NCI-H1694 (cell line): ENCODE data around the gene PXDC1.

Source experiments
- DNase-seq: peaks from one replicate; lab custom pipeline; 2025; lab: John Stamatoyannopoulos, UW

Gene PXDC1

DNA sequence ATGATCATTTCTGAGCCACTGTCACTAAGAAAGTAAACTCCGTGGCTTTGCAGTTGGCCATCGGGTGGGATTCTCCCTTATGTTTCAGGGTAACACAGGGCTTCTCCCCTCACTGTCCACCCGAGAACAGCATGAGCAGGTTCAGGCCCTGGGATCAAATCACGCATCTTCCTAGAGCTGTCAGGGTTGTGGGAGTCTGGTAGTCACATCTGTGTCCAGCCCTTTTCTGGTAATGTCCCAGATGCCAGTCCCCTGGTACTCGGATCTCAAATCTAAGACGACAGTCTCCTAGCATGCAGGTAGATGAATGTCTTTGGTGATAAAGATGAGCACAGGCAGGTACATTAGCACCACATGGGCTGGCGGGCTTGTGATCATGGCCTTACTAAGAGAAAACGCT, 4.8 kb downstream of the PXDC1 start:
- DNase-seq, result no peak

DNA sequence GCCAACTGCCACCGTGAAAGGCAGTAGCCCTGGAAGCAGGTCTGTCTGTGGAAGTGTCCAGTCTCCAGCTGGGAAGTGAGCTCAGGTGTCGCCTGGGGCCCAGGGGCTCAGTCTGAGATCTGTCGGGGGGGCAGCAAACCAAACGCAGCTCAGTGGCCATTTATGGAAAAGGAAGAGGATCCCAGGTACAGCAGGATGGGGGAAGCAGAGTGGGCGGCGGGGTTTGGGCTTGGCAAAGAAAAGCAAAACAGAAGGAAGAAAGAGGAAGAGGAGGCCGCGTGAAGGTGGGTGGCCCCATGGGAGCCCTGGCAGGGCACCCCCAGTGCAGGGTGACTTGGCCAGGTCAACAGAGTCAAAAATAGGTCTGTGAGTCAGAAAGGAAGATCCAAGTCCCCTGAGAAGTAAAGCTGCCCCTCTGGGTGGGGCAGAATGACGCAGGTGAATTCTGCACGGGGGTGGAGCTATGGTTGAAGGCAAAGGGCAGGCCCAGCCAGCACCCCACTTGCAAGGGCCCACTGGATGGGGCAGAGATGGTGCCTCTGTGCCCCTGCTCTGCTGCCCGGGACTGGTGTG, 5.3 kb downstream of the PXDC1 start:
- no peak for DNase-seq

DNA sequence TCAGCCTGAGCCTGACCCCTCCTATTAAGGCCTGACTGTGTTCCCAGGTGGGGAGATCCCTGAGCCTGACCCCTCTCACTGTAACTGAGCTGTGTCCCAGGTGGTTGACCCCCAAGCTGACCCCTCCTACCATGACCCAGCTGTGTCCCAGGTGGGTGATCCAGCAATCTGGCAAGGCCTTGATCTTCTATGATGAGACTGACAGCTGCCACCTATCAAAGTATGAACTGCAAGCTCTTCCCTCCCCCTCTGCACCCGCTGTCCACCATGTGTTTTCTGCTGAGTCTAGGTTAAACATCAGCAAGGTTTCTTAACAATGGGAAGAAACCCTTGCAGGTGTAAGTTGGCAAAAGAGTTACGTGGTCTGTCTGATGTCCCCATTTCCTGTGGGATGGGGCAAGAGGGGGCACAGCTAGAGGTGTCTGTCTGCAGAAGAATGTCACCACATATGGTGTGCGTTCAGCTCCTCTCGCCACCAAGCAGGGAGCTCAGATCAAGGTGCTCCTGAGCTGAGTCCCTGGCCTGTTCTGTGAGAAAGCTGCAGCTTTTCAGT, 5.9 kb downstream of the PXDC1 start:
- no peak for DNase-seq

DNA sequence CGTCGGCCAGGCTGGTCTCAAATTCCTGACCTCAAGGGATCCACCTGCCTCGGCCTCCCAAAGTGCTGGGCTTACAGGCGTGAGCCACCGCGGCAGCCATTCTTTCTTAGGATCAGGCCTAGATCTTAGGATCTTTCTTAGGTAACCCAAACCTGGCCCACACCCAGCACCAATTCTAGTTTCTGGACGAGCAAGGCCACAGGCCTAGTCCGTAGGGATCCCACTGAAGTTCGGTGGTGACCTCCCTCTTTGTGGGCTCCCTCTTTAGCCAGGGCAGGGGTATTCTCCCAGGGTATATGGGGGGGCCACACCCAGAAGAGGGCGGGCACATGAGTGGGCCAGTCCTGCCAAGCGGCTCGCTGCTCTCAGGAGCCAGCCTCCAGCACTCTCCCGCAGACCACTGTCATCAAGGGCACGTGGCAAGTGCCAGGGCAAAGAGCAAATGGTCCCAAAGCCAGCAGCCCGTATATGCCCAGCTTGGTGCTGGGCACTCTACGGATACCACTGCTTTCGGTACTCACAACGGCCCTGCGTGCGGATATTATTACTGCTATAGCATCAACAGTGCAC, 6.5 kb downstream of the PXDC1 start:
- DNase-seq, result no peak

DNA sequence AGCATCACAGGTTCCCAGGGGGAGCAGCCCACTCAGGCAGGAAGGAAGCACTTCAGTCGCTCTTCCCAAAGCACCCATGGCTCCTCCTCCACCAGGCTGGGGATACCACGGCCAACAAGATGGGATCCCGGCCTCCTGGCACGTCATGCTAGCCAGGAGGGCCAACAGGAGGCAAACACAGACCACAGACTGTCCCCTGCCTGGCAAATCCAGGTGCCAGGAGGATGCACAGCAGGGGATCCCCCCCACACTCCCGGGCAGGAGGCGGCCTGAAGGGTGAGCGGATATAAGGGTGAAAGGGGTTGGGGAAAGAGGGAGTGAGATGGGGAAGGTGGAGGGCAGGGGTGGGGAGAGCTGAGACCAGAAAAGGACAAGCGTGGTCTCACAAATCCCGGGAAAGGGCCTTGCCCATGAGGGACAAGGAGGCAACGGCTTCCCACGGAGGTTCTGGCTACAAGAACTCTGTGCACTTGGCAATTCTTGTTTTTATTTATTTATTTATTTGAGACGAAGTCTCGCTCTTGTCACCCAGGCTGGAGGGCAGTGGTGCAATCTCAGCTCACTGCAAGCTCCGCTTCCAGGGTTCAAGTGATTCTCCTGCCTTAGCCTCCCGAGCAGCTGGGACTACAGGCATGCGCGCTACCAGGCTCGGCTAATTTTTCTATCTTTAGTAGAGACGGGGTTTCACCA, 7.2 kb downstream of the PXDC1 start:
- no peak for DNase-seq

DNA sequence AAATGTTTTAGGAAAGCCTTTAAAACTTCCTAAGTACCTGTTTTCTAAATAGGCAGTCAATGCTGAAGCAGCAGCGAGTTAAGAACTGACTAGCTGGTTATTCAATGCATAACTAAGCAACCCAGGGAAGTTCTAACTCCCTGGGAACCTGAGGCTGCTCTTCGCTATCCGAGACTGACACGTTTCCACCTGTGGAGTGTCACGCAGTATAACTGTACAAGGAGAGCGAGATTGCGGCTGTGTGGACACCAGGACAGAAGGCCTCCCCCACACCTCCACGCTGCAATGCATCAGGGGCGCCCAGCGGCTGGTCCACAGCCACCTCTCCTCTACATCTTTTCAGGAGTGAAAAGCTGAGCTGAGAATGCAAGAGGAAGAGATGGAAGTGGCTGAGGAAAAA, 8.0 kb downstream of the PXDC1 start:
- no peak for DNase-seq

DNA sequence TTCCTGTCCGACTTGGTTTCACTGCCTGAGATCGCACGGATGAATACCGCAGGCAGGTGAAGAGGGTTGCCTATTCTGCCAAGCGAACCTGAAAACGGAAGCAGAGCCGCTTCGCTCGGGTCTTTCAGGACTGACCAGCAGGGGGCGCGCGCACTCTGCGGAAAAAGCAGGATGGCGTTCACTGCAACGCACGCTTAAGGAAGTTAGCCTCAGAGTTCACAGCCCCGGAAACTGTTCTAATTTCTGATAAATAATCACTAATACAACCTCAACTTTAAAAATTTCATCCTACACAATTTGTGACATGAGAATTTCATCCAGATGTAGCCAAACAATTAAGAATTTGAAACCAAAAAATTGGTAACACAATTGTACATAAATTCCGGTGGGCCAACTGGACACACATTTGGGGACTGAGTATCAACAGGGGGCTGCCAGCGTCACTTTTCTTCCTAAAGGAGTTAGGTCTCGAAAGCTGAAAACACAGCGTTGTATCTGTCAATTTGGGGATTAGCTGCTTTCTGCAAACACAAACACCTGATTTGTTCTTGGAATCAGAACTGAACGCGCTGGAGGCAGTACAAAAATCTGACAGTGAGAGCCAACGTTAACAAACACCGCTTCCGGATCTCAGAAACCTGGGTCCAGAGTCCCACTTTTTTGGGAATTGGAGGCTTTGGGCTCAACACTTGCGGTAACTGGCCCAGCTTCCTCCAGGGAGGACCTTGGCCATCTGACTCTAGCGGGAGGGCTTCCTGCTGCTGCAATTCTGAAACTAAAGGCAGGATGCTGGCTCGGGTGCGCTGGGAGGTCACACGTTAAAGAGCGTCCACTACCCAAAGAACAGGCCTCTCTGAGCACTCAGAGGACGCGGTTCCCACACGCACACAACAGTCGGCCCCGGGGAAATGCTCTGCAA, 8.8 kb downstream of the PXDC1 start:
- peak; percentile 56 for DNase-seq

DNA sequence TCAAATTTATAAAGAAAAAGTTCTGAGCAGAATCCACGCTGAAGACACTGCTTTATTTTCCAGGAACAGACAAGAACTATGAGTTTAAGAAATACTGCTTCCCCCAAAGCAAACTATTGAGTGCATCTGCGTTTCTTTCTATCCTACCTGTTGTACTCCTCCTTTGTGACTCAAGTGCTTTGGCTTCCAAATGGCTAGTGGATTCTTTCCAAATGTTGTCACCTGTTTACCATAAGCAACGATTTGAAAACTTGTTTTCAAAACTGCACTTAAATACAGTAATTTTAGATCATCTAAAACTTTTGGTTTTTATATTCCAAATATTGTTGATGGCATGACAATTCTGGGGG, 9.5 kb downstream of the PXDC1 start:
- no peak for DNase-seq

DNA sequence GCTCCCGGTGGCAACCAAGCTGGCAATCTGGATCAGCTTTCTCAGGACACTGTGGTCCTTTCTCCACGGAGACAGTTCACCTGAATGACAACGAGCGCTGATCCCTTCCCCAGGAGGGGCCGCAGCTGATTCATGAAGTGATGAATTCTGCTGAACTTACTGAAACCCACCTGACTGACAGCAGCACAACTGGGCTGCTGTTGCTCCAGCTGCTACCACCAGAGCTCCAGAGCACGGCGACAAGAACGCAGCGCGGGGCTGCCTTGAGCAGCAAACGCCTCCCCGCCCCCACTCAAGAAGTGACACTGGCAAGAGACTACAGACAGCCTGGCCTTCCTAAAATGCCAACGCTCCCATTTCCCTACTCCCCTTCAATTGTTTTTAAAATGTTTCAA, 10.0 kb downstream of the PXDC1 start:
- no peak for DNase-seq

DNA sequence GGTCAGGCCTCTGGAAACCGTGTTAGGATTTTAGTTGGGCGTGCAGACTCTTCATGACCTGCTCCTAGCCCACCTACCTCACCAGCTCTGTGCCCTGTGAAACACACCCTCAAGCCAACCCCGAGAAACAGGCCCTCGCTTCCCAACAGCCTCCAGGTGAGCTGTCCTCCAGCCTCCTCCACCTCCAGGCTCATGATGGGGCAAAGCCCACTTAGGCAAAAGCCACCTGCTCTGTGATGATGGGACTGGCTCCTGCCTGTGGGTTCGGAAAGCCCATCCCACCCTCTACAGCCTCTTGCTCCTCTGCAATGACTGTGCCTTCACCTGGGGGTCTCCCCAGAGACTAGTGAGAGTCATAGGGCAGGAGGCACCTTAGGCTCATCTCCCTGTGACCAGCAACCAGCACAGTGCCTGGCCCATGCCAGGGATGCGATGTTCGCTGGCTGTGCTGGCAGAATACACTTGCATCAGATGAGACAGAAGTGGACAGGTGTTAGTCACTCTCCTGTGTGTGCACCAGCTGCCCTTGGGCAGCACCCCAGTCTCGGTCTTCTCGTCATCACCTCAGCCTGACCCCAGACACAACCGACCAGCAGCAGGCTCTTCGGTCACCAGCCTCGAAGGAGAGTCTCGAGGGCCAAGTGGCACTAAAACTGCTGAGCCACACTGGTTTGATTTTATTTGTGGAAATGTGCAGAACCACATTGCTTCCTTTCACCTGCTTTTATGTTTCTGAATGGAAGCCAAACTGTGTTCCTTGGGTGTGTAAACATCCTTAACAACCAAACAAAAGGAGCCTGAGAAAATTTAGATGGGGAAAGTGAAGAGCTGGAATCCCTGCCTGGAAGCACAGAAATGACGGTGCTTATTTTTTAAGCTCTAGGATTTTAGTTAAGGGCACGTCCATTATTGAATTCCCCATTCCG, 10.7 kb downstream of the PXDC1 start:
- DNase-seq, result no peak

DNA sequence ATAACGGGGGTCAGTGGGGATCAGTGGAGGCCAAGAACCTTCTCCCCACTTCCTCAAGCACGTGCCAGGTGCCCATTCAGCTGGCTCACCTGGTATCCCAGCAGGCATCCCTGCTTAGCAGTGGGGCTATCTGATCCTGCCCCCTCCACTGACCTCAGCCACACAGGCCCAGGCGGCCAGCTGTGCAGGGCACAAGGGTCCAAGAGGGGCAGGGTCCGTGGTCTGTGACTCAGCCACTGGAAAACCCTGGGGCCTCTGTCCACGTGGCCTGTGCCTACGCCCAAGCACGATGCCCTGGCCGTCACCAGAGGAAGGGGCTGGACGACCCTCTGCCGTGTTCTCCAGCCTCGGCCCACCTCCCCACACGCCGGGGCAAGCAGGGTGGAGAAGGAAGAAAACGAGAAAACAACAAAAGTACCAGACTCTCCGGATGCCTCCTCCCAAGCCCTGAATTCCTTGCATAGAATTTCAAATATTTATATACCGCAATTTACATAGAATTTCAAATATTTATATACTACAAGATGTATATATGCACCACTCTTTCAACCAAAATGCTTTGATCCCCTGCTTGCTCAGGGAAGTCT, 12.1 kb downstream of the PXDC1 start:
- no peak for DNase-seq

DNA sequence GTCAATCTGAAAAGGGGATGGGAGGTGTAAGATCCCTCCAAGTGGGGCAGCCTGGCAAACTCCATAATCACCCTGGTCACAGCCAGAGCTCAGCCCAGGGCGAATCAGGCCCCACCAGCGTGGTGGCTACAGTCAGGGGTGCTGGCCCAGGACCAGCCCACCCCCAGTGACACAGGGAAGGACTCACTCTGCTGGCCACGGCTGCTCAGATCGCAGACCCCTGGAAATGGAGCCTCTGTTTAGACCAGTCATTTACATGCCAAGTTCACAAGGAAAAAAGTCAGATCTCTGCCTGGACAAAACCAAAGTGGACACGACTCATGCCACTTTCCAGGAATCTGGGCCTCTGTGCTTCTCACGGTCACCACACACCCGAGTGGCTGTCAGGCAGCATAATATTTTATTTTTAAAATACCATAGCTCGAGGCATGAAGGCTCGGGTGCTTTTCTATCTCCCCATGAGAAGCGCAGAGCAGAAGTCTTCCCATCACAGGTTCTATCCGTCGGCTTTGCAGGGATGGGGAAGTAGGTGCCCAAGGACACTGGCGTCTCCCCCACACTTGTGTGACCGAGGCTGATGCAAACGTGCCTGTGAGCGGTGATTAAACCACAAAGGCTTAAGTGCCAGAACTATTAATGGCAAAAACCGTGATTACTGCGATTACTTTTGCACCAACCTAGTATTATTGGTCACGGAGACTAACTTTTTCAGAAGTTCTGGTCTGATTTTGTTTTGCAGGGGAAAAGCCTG, 13.0 kb downstream of the PXDC1 start:
- DNase-seq, result no peak

DNA sequence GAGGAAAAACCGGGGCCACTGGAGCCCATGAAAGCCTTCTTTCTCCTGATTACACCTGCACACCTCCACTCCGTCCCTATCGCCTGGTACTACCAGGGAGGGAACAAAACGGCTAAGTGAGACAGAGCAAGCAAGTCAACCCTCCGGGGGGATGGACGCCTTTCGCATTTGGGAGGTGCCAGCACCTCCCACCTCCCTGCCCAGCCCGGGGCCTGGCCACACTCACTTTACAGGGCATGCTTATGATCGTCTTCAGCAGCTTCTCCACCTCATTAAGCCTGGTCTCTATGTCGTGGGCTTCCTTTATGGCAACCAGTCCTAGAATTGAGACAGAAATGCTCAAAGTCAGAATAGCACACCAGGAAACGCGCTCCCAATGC, 13.7 kb downstream of the PXDC1 start:
- no peak for DNase-seq

DNA sequence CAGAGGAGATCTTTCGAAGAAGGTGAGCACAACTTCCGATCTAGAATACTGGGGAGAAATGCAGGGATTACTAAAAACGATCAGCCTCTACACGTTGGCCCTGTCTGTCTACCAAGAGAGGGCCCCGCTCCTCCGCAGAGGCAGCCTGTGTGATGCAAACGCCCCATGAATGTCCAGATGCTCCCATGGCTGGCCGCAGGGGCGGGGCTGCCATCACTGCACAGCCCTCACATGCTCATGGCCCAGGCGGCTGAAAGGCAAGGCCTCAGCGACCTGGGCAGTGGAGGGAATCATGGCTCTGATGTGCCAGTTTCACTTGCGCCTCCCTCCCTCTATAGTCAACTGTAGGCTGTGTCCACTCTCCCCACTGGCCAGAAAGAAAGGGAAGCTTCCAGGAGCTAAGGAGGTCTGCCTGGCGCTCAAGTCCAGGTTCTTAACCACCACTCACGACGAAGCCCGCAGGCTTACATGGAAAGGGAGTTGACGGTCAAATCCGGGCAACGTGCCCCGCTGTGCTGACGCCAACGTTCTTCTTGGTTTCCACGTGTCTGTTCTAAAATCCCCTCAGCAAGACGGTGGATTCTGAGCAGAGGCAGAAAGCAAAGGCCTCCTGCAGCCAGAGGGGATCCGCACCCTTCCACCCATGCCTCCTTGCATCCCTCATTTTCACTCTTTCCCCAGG, 14.2 kb downstream of the PXDC1 start:
- no peak for DNase-seq

DNA sequence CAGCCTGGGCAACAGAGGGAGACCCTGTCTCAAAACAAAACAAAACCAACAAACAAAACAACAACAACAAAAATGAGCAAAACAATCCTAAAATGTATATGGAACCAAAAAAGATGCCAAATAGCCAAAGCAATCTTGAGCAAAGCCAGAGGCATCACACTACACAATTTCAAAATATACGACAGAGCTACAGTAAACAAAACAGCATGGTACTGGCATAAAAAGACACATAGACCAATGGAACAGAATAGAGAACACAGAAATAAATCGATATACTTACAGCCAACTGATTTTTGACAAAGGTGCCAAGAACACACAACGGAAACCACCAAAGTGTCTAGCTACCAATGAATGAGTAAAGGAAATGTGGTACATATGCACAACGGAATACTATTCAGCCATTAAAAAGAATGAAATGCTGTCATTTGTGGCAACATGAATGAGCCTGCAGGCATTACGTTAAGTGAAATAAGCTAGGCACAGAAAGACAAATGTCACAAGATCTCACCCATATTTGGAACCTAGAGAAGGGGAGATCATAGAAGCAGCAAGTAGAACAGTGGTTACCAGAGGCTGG, 16.4 kb downstream of the PXDC1 start:
- no peak for DNase-seq

DNA sequence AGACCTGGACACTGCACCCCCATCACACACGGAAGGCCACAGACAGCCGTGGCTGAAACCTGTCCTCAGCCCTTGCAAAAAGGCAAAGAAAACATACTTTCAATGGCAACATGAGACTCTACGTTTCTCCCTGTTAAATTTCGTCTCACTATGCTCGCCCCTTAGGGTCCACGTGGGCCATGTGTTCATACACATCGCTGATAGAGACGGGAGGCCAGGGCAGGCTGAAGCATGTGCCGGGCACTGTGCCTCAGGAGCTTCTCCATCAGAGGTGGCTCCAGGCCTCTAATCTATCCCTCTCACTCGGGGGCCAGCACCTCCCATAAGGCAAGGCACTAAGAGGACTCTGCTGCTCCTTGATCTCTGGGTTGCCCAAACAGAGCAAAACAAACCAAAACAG, 17.5 kb downstream of the PXDC1 start:
- no peak for DNase-seq

DNA sequence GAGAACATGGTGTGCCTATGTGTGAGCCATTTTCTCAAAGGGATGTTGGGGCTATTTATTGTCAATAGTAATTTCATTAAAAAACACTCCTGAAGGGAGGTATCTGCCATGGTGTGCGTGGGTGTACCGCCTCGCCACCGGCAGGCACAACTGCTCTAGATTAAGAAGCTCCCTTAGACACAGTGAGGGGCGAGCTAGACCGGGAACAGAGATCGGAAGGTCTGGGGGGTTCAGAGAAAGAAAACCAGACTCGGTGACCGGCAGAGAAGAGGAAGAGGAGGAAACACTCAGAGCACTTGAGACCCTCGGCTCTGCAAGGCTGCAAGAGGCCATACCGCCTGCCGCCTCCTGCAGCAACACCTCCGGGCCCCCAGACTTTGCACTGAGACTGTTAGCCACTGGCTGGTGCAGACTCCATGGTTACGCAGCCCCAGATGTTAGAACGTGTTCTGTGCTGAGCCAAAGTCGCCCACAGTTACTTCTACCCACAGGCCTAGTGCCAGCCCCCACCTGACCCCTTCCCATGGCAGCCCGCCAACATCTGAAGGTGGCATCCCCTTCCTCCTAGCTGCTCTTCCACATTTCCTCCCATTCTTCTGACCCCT, 18.1 kb downstream of the PXDC1 start:
- no peak for DNase-seq

DNA sequence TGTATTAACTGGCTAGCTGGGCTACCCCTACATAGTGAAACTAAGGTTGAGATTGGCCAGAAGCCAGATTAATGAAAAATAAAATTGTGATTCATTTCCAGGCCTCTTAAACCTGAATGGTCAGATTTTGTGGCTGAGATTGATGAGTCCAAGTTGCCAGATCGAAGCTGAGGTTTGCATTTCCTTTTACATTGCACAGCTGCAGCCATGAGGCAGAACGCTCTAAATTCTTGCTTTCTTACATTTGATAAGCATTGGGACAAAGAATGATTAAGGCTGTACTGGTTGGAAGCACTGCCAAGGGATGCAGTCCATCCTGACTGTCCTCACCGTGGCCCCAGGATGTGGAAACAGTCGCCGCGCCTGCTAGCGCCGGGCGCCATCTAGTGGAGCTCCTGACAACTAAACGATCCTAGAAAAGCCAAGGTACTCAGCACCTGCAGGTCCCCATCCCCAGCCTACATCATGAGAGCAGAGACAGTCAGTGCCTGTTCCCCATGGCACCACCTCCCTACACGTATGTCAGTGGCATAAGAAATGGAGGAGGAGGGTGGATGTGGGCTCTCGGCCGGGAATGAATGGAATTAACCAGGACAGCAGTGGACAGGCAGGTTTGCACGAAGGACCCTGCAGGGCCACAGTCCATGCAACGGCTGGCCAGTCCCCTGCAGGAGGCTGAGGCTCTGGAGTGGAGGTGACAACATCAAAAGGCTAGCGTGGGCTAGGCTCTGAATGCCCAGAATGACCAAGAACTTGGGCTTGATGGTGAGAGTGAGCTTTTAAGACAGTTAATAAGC, 19.0 kb downstream of the PXDC1 start:
- peak; percentile 6 for DNase-seq
